GM23248 (cell line): ENCODE results near the gene IKZF4.

ENCODE experiments used
- EZH2 ChIP-seq: fragments of 200-600 bp; sonication (generic); IDR thresholded peaks from 2 replicates; pipeline ENCODE4 v1.6.1; 2018; ENCODE audit warnings: antibody characterized with exemption, mild to moderate bottlenecking; ENCODE audit not compliant: insufficient read depth, poor library complexity, severe bottlenecking
- EZH2phosphoT487 ChIP-seq: fragments of 200-600 bp; sonication (generic); IDR thresholded peaks from 2 replicates; pipeline ENCODE4 v1.6.1; 2018; ENCODE audit warnings: antibody characterized with exemption, moderate library complexity, mild to moderate bottlenecking, low read depth; ENCODE audit not compliant: insufficient read depth

GRCh38 chr12:55979069-55979468 is 41.8 kb upstream of the IKZF4 start:
- TF ChIP-seq EZH2 = no peak
- TF ChIP-seq EZH2phosphoT487 = no peak
